Kidney epithelial cell (primary cell): ENCODE results near the gene ARHGEF19. TPM values are rescaled to one million over a fixed set of nuclear protein-coding genes. Genes with fewer than 3 reads are reported as not detected.

Experiments used
- DNase-seq: peaks from one replicate; pipeline ENCODE4 v3.0.0-alpha.2; 2010; ENCODE audit warnings: low read depth
- H3K27me3 ChIP-seq: 2 replicates; pipeline ENCODE4 v1.6.0; 2011; ENCODE audit warnings: low read length; ENCODE audit not compliant: control insufficient read depth, insufficient read depth
- H3K36me3 ChIP-seq: 2 replicates; pipeline ENCODE4 v1.5.1; 2011; ENCODE audit warnings: low read length; ENCODE audit not compliant: control insufficient read depth, insufficient read depth
- H3K4me3 ChIP-seq: 2 replicates; pipeline ENCODE4 v1.5.1; 2011; ENCODE audit warnings: low read depth, mild to moderate bottlenecking, control low read depth, low read length
- total RNA-seq: library from RNA; depleted of rRNA; stranded (reverse); fragments of >200 nt; gene quantifications from 2 replicates; pipeline ENCODE4 v1.2.3, GENCODE V29; 2015
- TF ChIP-seq, protein P1 (sequence below): IDR thresholded peaks from 2 replicates; pipeline ENCODE4 v1.5.1; 2011; ENCODE audit warnings: mild to moderate bottlenecking, moderate library complexity, low read length, control low read depth, inconsistent platforms; ENCODE audit not compliant: insufficient read depth, poor library complexity, severe bottlenecking

Gene ARHGEF19
- total RNA-seq, 1 donor from 2014 or later: 5.6 TPM

DNA sequence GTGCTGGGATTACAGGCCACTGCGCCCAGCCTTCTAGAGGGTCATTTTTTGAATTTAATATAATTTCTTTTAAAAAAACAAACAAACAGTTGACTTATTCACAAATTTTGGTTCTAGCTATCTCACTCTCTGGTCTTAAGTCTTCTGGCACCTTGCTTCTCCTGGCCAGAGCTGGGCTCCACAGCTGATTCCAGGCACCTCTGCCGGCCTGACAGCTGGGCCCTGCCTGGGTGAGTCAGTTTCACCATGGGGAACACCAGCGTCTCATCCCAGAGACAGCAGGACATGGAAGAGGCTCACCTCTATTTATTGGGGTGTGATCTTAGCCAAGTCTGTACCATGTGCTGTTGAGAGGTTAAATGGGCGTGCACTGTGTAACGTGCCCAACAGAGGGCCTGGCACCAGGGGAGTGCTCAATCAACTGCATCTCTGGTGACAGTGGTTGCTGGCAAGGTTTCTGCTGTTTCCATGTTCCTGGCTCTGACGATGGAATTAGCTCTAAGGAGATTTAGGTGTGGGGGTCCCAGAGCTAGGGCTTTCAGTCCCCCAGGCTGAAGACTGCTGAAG is 23.6 kb upstream of the ARHGEF19 start:
- no peak for DNase-seq
- TF ChIP-seq, protein P1, sequence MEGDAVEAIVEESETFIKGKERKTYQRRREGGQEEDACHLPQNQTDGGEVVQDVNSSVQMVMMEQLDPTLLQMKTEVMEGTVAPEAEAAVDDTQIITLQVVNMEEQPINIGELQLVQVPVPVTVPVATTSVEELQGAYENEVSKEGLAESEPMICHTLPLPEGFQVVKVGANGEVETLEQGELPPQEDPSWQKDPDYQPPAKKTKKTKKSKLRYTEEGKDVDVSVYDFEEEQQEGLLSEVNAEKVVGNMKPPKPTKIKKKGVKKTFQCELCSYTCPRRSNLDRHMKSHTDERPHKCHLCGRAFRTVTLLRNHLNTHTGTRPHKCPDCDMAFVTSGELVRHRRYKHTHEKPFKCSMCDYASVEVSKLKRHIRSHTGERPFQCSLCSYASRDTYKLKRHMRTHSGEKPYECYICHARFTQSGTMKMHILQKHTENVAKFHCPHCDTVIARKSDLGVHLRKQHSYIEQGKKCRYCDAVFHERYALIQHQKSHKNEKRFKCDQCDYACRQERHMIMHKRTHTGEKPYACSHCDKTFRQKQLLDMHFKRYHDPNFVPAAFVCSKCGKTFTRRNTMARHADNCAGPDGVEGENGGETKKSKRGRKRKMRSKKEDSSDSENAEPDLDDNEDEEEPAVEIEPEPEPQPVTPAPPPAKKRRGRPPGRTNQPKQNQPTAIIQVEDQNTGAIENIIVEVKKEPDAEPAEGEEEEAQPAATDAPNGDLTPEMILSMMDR: peak; percentile 22
- peak overlapping the region; percentile 64 for H3K4me3 ChIP-seq
- H3K27me3 ChIP-seq: no peaks in the 10 kb centered on the region
- H3K36me3 ChIP-seq: no peaks in the 10 kb centered on the region

DNA sequence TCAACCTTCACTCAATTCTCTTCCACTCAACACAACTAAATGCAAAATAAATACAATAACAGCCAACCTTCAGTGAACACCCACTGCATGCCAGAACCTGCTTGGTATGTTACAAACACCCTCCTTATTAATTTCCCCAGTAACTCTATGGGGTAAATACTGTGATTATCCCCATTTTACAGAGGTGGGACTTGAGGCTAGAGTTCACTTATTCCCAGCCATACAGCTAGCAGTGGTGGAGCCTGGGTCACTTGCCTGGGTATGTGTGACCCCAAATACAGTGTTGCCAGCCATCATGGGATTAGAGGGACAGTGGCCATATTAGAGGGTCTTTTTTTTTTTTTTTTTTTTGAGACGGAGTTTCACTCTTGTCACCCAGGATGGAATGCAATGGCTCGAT is 22.9 kb upstream of the ARHGEF19 start:
- TF ChIP-seq, protein P1: no peak
- no peaks in the 10 kb centered on the region for H3K27me3 ChIP-seq
- no peak for DNase-seq
- H3K4me3 ChIP-seq: no peak overlapping the region
- no peaks in the 10 kb centered on the region for H3K36me3 ChIP-seq

DNA sequence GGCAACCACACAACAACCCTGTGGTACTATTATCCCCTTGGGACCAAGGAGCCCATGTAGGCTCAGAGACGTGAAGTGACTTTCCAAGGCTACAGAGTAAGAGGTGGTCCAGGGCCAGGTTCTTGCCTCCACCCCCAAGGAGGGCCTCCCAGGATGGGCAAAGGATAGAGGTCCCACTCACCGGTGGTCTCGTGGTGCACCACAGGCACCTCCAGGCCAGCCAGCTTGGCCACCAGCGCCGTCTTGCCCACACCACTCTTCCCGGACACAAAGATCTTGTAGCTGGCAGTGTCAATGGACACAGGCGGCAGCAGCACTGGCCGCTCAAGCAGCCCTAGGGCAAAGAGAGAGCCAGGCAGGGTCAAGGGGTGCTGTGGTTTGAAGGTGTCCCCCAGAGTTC is 21.0 kb upstream of the ARHGEF19 start:
- TF ChIP-seq, protein P1: no peak
- Histone ChIP-seq H3K4me3 (no peak overlapping the region), H3K27me3 (peaks cover 3% of the 10 kb centered on the region), H3K36me3 (no peaks in the 10 kb centered on the region)
- DNase-seq: no peak

DNA sequence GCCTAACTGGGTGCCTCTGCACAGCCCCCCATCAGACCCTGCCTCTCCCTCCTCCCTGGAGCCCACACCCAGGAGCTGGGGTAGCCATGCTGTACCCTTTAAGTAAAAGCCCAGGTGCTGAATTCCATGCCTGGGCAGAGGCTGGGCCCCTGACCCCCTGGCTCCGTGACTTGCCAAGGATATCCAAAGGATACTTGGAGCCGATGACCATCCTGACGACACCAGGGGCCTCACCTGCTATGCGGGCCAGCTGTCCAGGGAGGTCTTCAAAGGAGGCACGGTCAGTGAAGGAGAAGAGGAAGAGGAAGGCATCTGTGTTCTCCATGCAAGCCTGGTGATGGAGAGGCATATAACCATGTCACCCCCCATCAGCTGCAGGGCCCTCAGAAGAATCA is 19.9 kb upstream of the ARHGEF19 start:
- TF ChIP-seq, protein P1: no peak
- H3K36me3 ChIP-seq: no peaks in the 10 kb centered on the region
- H3K4me3 ChIP-seq: no peak overlapping the region
- H3K27me3 ChIP-seq: peaks cover 14% of the 10 kb centered on the region
- DNase-seq: no peak

DNA sequence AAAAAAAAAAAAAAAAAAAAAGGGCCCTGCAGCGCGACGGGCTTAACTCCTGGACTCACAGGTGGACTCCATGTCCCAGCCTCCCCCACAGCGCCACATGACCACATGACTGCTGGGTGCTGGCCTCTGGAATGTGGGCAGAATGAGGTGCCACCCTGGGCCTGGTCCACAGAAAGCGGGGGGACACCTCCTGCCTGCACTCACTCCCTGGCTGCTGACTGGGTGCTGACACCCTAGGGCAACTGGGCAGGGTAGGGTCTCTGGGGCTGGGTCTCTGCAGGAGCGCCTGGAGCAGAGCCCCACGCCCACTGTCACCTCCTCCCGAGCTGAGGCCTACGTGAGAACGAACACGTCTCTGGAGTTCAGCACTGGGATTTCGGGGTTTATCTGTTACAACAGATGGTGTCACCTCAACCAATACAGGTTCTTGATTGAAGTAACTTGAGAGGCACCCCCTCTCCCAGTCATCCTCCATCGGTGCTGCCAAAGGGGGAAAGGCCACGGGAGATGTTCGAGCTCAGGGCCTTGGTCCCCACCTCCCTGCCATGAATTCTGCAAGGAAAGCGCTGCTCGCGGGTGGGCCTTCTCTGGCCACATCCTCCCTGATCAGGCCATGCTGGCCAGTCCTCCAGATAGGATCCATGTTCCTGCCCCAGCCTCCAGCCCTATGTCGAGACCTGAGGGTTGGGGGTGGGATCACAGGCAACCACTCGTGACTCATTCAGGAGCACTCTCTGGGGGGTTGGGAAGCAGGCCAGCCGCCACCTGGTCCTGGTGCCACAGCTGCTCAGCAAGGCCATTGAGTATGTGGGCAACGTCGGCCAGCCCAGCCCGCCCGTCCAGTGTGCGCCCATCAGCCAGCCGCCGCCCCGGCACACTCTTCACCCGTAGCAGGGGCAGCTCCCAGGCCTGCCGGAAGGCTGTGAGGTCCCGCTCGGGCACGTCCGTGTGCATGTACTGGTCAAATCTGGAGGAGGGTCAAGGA is 19.2 kb upstream of the ARHGEF19 start:
- DNase-seq: no peak
- H3K4me3 ChIP-seq: no peak overlapping the region
- H3K27me3 ChIP-seq: peaks cover 20% of the 10 kb centered on the region
- TF ChIP-seq, protein P1: no peak
- H3K36me3 ChIP-seq: no peaks in the 10 kb centered on the region

DNA sequence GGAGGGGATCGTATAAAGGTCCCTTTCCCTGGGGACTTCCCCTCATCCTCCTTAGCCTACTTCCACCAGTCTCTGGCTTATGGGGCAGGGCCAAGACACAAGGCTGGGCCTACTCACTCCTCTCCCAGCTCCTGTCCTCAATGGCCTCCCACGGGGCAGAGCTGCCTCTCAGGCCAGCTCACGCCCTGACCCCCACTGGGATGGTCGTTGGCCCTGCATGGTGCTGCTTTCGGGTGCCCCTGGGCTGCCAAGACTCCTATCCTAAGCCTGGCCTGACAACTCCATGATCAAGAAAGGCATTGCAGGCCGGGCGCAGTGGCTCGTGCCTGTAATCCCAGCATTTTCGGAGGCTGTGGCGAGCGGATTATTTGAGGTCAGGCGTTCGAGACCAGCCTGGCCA is 18.3 kb upstream of the ARHGEF19 start:
- peaks cover 27% of the 10 kb centered on the region for H3K27me3 ChIP-seq
- no peaks in the 10 kb centered on the region for H3K36me3 ChIP-seq
- H3K4me3 ChIP-seq: no peak overlapping the region
- no peak for DNase-seq
- TF ChIP-seq, protein P1: no peak
